Mesenteric fat pad (tissue), 1 donor: ENCODE results near the gene GMDS. TPM values are rescaled to one million over a fixed set of nuclear protein-coding genes. Genes with fewer than 3 reads are reported as not detected.

Source experiments
- DNase-seq: peaks from one replicate; pipeline ENCODE4 v3.0.0-alpha.2; 2020; ENCODE audit warnings: low spot score
- long read RNA-seq: library from polyadenylated mRNA; unstranded; transcript quantifications from one replicate; pipeline ENCODE4 v2.0.0, GENCODE V29; 2020
- total RNA-seq: library from RNA; stranded (reverse); fragmentation: NEBNext Ultra II Directional; extraction: Animal tissue kit (Norgen Biotek cat#: 25700); gene quantifications from one replicate; pipeline ENCODE4 v1.2.1, GENCODE V29; 2021
- donor health status: DM: yes; HTN: yes; CAD: no.

The GMDS gene
- total RNA-seq: 10.3 TPM
- long read RNA-seq, transcript GMDS-202 (11 exons, 1,752 nt): major isoform, 61 of 91 reads
- long read RNA-seq, partial matches to known transcripts: 6 of 91 reads
- long read RNA-seq, other reads (novel, unspliced or antisense): 24 of 91 reads

DNA sequence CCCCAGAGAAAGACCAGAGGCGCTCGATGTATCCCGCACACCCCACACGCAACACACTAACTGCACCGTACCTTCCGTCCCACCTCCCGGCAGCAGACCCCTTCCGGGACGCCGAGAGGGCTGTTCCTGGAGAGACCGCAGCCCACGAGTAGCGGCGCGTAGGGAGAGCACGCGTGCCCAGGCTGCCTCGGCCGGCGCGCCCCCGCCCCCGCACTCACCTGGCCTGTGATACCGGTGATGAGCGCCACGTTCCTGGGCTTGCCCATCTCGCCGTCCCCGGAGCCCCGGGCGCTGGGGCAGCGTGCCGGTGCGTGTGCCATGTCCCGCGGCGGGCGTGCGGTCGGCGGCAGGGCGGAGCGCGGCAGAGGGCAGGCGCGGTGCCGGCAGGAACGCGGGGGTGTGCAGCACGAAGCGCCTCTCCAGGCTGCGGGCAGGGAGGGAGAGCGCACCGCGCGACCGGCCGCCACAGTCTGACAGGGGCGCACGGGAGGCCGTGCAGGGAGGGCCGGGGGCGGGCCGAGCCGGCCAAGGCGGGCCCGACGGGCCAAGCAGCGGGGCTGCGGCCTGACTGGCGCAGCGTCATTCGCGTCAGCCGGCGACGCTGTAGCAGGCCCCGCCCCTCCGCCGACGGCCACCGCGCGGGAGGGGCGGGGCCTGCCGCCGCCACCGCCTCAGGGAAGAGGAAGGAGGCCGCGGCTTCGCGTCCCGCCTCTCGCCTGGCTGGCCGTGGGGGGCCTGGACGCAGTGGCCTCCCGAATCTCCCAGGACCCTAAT is at the start of gene GMDS:
Gene GMDS (minus strand): TSS at position 503 of the 774 bp plus-strand sequence.
- peak; percentile 95 for DNase-seq

DNA sequence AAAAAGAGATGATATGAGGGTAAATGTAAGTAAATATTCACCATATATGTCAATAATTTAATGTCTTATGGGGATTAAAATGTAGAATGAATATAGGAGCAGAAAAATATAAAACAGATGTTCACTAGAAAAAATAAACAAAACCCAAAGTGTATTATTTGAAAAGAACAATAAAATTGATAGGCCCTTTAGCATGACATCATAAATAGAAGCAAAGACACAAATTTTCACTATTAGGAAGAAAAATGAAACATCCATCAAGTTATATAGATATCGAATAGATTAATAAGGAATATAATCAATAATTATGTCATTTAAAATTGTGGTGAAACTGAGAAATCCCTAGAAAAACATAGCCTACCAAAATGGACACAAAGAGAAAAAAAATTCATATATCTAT is 40.1 kb upstream of the GMDS start:
- no peak for DNase-seq

DNA sequence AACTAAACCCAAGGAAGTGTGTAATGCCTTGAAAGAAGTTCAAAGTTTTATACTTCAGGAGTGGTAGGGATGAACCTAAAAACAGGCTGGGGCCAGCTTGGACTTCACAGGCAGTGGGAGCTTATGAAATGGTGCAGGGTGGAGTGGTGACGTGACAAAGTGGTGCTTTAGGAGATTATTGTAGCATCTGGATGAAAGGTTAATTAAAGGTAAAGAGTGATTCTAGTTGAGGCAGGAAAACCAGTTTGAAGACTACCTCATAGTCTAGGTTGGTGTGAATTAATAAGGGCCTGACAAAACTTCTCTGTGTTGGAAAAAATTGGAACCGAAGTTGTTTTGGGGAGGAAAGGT is 30.5 kb upstream of the GMDS start:
- DNase-seq: no peak

DNA sequence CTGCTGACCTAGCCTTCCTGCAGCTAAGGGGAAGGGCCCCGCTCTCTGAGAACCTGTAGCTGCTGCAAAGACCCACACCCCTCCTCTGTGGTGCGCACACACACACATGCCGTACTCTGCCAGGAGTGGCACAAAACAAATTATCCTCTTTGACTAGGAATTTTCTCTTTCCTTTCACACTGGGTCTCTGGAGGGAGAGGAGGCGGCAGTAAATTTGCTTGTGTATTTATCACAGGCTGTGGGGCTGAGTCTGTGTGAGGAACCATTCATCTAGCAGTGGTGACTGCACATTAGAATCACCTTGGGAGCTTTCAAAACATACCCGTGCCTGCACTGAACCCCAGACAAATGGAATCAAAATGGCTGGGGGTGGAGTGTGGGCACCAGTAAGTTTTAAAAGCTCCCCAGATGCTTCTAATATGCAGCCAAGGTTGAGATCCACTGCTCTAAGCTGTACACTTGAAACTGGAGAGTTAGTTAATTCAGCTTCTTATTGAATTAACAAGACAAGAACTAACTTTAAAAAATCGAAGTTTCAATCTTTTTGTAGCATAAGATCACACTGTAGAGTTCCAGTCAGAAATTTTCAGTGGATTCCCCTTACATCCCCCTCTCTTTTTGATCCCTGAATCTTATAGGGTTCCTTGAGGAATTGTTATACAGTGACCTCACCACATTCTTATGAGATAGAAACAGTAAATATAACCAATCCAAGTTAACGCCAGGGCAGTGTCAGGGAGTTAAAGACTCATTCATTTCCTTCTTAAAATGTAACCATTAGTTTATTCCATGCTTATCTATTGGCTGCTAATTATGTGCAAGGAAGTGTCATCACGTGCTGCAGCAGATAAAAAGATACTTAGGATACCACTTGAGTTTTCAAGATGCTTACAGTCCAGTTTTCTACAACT is 29.8 kb upstream of the GMDS start:
- DNase-seq: no peak

DNA sequence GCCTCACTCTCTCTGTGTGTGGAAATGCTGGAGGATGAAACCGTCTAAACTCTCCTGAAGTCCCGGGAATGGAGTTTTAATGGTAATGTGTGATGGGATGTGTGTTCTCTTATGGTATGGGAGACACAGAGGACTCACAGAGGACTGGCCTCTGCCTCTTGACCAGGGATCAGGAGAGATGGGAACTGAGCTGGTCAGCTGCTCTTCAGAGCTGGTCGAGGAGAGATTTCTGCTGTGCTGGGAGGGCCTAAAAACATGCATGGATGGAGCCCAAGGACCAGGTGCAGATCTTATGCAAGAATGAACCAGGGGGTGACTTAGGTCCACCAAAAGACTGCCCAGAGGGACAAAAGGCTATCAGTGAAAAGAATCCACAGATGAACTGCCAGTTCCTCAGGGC is 27.3 kb upstream of the GMDS start:
- DNase-seq: no peak

DNA sequence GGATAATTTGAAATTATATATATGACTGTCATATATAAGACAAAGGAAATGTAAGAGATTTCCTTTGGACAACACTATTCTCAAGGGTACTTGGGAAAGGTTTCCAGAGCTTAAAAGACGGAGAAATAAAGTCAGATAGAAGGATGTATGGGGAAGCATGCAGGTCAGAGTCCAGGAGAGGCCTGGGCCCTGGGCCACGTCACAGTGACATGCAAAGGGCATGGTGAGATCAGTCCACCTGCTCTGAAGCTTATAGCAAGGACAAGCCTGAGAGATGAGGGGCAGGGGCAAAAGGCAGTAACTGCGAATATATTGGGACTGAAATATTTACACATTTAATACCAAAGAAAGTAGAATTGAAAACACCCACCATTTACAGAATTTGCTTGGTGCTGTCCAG is 24.6 kb upstream of the GMDS start:
- DNase-seq: no peak

DNA sequence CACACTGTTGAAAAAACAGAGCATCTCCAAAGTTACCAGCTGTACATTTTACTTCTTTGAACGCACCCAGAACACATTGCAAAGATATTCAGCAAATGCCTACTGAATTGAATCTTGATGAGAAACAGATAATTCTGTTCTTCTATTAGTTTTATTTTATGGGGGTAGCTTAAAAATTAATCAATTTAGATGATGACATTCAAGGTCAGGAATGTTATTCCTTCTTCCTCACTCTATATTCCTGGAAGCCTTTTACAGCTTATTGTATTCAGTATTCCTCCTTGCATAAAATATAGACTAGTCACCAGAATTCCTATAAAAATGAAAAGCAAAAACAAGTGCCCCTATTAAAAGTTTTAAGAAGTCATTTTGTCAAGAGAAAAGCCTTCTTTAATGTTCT is 21.4 kb upstream of the GMDS start:
- DNase-seq: no peak

DNA sequence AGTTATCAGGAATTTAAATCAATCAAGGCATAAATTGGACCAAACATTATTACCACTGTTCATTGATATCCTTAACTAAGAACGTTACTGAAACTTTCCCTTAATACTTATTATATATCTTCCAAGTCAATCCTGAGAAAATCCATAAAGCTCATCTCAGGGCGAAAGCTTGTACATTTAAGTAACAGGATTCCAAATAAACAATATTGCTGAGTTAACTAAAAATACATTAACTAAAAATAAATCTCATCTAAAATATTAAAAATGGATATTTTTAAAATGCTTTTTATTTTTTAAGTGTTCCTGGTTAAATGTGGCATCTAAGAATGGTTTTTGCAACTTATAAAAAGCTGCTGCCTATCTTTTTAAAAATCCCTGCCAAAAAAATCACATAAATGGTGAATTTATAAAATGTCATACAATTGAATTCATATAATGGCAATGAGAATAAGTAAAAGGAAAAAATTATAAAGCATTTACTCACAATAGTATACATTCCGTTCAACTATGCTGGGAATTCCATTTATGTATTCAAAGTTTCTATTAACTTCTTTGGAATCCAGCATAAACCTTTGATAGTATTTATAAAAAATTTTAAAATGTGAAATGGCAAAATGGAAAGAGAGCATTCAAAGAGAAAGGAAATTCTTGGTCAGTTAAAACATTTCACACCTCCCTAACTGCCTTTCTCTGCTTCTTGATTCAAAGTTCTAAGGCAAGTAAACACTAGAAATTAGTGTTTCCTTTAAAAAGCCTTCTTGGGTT is 20.8 kb upstream of the GMDS start:
- no peak for DNase-seq

DNA sequence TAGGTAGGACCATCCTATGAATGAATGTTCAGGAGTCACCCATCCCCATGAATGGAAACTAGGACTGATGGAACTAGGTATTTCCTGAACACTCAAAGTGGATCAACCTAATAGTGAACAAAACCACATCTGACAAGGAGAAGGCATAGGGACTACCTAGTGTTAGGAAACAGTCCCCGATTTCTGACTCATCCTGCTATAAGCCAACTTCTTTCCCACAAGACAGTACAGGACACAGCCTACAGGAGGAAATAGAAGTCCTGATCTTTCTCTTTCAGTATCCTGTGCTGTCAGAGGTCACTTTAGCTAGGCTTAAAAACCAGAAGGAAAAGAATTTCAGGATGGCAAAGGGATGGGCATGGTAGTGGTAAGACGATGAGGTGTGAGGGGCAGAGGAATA is 19.5 kb upstream of the GMDS start:
- no peak for DNase-seq

DNA sequence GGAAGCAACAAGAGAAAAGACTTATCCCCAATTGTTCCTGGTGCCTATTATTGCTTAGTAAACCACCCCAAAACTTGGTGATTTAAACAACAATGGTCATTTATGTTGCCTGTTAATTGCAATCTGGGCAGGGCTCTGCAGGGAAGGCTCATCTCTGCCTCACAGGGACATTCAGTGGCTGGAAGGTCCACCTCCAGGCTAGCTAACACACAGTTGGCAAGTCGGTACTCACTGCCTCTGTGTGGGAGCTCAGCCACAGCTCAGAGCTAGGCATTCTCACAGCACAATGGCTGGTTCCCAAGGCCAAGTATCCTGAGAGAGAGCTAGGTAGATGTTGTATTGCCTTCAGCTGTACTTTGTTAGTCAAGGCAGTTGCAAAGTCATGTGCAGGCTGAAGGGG is 18.5 kb upstream of the GMDS start:
- no peak for DNase-seq

DNA sequence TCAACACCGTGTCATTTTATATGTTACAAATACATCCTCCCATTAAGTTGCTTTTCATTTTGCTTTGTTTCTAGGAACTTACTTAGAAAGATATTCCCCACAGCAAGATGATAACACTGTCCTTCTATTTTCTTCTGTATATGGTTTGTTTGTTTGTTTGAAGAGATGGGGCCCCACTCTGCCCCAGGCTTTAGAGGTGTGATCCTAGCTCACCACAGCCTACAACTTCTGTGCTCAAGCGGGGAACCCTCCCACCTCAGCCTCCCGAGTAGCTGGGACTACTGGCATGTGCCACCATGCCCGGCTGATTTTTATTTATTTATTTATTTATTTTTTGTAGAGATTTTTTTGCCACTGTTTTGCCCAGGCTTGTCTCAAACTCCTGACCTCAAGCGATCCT is 14.2 kb upstream of the GMDS start:
- DNase-seq: no peak

DNA sequence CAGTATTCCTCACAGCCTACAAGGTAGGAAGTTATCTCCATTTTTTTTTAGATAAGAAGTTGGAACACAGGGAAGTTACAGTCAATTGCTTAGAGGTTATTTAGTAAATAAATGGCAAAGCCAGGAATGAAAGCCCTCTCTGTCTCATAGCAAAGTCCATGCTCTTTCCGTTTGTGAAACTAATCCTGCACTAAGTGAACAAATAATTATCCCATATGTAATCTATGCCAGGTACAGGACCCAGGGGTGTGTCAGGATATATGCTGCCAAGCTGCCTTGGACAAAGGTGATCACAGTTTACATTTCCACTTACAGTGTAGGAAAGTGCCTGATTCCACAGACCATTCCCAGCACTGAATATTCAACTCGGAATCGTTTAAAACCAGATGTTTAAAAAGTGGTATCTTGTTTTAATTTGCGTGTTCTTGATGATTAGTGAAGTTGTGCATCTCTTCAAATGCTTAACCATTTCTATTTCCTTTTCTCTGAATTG is 13.6 kb upstream of the GMDS start:
- DNase-seq: no peak

DNA sequence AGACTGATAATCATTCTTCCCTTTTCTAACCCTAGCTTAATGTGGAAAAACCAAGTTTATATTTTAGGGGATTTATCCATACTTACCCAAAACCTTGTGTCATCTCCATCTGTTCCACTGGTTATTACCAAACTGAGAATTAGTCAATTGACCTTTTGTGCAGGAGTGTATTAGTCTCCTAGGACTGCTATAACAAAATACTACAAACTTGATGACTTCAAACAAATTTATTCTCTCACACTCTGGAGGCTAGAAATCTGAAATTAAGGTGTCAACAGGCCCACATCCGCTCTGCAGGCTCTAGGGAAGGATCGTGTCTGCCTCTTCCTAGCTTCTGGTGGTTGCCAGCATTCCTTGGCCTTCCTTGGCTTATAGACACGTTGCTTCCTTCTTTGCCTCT is 12.7 kb upstream of the GMDS start:
- no peak for DNase-seq

DNA sequence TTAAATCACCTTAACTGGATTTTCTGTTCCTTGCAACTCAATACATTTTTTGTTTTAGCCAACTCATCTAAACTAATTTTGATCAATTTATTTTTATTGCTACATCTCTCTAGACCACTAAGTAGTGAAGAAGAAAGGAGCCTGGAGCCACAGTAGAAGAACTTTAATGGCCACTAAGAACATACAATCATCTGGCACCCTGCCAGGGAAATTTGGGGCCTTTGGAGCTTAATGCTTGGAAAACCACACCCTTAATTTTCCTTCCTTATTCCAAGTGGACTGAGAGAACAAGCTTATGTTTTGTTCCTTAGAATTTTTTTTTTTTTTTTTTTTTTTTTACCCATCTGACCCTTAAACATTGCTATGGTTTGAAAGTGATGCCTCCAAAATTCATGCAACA is 12.0 kb upstream of the GMDS start:
- no peak for DNase-seq

DNA sequence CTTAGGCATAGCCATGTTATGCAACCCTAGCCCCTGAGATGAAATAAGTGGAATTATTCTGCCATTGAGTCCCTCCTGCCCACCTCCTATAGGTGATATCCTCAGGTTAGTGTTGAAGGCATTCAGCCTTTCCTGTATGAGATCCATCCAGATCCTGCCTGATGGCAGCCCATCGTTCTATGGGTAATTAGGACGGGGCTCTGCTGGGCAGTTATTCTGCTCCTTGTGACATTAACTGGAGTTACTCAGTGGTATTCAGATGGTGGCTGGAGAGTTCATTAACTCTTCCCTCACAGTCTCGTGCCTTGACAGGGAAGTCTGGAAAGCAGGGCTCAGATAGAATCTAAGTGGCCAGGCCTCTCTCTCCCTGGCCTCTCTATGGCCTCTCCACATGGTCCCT is 9.3 kb upstream of the GMDS start:
- DNase-seq: no peak

DNA sequence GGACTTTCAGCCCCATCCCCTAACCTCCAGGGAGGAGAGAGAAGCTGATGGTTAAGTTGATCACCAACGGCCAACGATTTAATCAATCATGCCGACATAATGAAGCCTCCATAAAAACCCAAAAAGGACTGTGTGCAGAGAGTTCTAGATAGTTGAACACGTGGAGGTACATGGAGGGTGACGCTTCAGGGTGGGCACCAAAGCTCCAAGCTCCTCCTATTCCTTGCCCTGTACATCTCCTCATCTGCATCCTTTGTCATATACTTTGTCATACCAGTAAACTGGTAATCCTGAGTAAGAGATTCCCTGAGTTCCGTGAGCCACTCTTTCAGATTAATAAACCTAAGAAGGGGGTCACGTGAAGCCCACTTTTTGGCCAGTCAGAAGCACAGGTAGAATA is 3.7 kb upstream of the GMDS start:
- DNase-seq: no peak

DNA sequence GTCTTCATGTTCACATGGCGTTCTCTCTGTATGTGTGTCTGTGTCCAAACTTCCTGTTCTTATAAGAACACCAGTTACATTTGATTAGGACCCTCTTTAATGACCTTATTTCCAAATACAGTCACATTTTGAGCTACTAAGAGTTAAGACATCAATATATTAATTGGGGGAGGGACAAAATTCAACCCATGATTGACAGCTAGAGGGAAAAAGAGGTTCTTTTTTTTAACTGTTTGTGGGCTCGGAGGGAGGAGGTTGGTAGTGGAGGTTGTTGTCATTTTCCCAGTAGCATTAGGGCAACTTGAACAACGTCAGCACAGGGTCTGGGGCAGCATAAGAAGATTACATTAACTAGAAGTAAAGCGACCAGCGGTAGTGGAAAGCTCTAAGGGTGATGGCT is 2.3 kb upstream of the GMDS start:
- DNase-seq: no peak

DNA sequence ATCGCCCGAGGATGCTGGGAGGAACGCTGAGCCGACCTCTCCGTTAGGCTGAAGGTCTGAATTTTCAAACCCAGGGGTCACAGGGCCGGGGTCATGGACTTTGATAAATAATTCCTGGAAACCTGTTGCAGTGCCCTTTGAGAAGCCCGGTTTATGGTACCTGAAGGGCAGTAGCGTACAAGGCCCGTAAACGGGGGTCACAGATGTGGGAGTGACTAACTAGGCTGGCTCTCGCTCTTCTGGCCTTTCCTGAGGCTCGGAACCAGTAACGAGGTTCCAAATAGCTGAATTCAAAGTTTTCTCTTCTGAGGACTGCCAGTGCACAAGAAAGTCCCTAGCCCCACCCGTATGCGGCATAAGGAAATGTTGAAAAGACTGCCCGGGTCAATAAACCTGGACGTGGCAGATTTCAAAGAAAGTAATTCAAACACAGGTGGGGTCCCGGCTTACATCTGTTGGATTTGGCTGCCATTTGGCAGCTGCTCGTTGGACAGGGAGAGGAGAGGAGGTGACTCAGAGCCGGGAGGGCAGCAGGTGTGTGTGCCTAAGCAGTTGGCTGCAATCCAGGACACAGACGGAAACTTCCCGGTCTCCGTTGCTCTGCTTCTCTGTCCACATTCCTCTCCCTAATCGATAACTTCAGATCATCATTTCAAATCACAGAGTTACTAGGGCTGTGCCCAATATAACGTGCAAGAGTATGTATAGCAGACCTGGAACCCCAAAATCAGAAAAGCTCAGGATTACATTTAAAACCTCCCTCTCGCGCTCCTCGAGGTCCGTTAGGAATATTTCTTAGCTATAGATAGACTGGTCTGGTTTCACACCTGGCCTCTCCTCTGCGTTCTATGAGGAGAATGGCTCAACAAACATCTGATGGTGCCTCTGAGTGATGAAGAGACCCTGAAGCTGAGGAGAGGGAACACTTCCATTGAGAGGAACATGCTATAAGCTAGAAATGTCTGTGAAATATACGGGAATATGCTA is 765 bp upstream of the GMDS start:
- DNase-seq: no peak

DNA sequence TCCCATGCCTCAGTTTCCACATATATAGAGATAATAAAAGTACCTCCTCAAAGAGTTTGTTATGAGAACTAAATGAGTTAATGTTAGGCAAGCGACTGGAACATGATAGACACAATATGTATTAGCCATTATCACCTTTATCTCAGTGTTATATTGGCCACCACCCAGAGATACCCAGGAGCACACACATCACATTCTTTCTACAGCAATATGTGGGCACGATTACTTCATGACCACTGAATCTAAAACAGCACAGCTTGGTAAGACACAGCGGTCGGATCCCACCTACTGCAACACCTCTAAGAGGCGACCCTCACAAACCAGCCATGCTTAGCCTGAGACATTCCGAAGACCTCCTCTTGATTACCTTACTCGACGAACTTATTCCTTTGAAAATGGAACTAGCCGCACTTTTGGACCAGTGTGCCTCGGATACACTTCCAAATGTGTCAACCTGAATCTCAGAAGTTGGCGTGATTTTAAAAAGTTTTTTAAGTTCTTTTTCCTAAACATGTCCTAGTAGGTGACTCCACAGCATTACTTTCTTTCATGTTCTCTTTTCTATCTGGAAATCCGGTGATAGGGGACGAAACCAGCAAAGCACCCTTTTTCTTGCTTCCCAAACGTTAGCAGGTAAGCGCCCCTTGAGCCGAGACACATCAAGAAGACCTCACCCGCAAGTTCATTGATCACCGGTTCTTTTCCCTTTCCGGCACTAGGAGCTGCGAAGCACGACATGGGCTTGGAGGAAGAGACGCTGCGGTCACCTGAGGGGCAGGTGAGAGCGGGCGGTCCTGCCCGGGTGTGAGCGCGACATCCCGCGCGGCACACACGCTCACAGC is 923 bp downstream of the GMDS start:
- no peak for DNase-seq
